Parathyroid adenoma (tissue), 2 donors: ENCODE measurements around the gene PARK7.
A peak's percentile ranks its signal among the peaks of the same experiment; 100 is the strongest.

Experiments used
- H2AFZ ChIP-seq: fragments of 300-600 bp; sonication (generic); one replicate; pipeline ENCODE4 v1.7.0; 2017; ENCODE audit warnings: antibody characterized with exemption, mild to moderate bottlenecking
- H3K27ac ChIP-seq: fragments of 300-600 bp; sonication (generic); one replicate; pipeline ENCODE4 v1.7.0; 2017
- H3K27me3 ChIP-seq: fragments of 300-600 bp; sonication (generic); one replicate; pipeline ENCODE4 v1.7.0; 2017; ENCODE audit warnings: low read length; ENCODE audit not compliant: control insufficient read depth, insufficient read depth
- H3K36me3 ChIP-seq: fragments of 300-600 bp; sonication (generic); one replicate; pipeline ENCODE4 v1.7.0; 2017; ENCODE audit warnings: low read length; ENCODE audit not compliant: control insufficient read depth, insufficient read depth
- H3K4me1 ChIP-seq: fragments of 300-600 bp; sonication (generic); one replicate; pipeline ENCODE4 v1.7.0; 2017; ENCODE audit warnings: control low read depth
- H3K4me2 ChIP-seq: fragments of 300-600 bp; sonication (generic); one replicate; pipeline ENCODE4 v1.7.0; 2017; ENCODE audit warnings: low read length
- H3K4me3 ChIP-seq: fragments of 300-600 bp; sonication (generic); one replicate; pipeline ENCODE4 v1.7.0; 2017; ENCODE audit warnings: low read depth, low read length
- H3K79me2 ChIP-seq: fragments of 300-600 bp; sonication (generic); one replicate; pipeline ENCODE4 v1.7.0; 2017; ENCODE audit warnings: control low read depth
- H3K9ac ChIP-seq: fragments of 300-600 bp; sonication (generic); one replicate; pipeline ENCODE4 v1.7.0; 2017; ENCODE audit warnings: mild to moderate bottlenecking
- H3K9me3 ChIP-seq: fragments of 300-600 bp; sonication (generic); one replicate; pipeline ENCODE4 v1.7.0; 2017; ENCODE audit warnings: low read length; ENCODE audit not compliant: control insufficient read depth
- TF ChIP-seq, protein P1 (sequence below): fragments of 300-600 bp; sonication (generic); IDR thresholded peaks from one replicate; pipeline ENCODE4 v1.7.0; 2017; ENCODE audit warnings: antibody characterized with exemption, mild to moderate bottlenecking
- donor health status: primary hyperparathyroidism.

PARK7 gene

DNA sequence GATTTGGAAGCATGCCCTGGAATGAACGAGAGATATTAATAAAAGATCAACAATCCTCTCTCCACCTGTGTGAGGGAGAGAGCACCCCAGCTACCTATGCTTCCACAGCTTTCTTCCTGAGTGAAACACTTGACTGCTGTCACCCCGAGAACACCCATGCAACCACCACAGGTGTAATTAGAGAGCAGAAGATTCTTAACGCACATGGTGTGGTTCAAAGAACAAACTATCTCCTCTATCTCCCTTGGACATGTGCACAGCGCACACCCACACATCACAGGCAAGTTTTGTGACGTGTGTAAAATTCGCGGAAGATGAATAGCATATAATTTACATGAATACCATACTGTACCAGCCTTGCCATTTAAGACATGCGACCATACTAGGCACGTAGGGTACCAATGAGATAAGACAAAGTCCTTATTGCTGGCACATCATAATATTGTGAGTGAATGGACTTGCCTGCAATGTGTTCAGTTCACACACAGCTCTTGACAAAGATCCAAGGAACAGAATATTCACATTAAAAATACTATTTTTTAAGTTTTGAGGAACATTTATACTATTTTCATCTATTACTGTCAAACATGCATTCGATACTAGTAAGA, 53.0 kb downstream of the PARK7 start:
- Histone ChIP-seq H3K9me3 (no peaks in the 10 kb centered on the region), H3K79me2 (peaks cover 7% of the 10 kb centered on the region), H3K36me3 (no peaks in the 10 kb centered on the region), H3K4me1 (peaks cover 18% of the 10 kb centered on the region), H3K9ac (no peak overlapping the region), H3K27me3 (no peaks in the 10 kb centered on the region), H3K4me2 (peak overlapping the region; percentile 24), H2AFZ (no peak overlapping the region), H3K4me3 (no peak overlapping the region), H3K27ac (no peak overlapping the region)
- TF ChIP-seq, protein P1, sequence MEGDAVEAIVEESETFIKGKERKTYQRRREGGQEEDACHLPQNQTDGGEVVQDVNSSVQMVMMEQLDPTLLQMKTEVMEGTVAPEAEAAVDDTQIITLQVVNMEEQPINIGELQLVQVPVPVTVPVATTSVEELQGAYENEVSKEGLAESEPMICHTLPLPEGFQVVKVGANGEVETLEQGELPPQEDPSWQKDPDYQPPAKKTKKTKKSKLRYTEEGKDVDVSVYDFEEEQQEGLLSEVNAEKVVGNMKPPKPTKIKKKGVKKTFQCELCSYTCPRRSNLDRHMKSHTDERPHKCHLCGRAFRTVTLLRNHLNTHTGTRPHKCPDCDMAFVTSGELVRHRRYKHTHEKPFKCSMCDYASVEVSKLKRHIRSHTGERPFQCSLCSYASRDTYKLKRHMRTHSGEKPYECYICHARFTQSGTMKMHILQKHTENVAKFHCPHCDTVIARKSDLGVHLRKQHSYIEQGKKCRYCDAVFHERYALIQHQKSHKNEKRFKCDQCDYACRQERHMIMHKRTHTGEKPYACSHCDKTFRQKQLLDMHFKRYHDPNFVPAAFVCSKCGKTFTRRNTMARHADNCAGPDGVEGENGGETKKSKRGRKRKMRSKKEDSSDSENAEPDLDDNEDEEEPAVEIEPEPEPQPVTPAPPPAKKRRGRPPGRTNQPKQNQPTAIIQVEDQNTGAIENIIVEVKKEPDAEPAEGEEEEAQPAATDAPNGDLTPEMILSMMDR = no peak

DNA sequence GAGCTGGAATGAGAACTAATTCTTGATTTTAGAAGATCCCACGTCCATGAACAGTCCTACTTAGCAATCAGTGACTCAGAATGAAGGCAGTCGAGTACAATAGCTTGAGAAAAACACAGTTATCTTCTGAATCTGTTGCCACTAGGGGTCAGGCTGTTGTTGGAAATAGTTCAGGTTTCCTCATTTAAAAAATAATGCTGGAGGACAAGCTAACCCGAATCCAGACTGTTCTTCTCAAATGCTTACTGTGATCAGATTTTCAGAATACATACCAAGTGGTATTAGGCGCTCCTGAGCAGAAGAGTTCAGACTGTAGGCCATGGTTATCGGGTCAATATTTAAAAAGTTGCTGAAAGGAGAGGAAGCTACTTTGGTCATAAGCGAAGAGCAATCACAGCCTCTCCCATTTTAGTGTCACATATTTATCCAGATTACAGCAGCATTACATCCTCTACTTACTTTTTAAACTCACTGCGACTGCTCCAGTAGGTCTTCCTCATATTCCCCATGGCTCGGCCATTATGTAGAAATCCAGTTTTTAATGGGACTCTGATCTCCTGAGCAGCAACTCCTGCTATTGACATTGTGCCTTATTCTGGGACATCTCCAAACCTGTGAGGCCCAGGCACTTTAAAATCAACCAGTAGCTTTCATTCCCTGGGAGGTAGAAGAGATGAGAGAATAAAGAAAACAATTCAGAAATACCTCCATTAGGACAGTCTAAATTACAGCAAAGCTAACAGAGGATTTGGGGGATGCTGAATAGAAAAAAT, 53.7 kb downstream of the PARK7 start:
- H3K27ac ChIP-seq = peak overlapping the region; percentile 63
- peak overlapping the region; percentile 42 for H3K4me2 ChIP-seq
- TF ChIP-seq, protein P1 = peak; percentile 59
- no peak overlapping the region for H3K9ac ChIP-seq
- H3K27me3 ChIP-seq = no peaks in the 10 kb centered on the region
- H3K4me1 ChIP-seq = peaks cover 18% of the 10 kb centered on the region
- H3K9me3 ChIP-seq = no peaks in the 10 kb centered on the region
- no peak overlapping the region for H3K4me3 ChIP-seq
- H3K36me3 ChIP-seq = no peaks in the 10 kb centered on the region
- H2AFZ ChIP-seq = no peak overlapping the region
- peaks cover 7% of the 10 kb centered on the region for H3K79me2 ChIP-seq

DNA sequence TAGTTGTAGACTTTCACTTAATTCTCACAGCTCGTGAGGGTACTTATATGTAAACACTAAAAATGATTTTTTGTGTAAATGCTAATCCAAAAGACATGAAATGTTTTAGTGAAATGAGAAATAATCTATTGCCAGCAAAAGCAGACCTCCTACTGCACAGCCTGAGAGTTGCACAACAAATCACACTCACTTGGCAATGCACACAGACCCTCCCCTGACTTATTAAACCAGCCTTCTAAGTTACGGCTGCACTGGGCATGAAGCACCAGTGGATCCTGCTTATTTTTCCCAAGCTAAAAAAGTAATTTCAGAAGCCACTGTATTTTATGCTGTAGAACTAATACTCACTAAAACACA, 54.3 kb downstream of the PARK7 start:
- peaks cover 7% of the 10 kb centered on the region for H3K79me2 ChIP-seq
- TF ChIP-seq, protein P1 = no peak
- peaks cover 18% of the 10 kb centered on the region for H3K4me1 ChIP-seq
- peak overlapping the region; percentile 63 for H3K27ac ChIP-seq
- no peak overlapping the region for H2AFZ ChIP-seq
- no peaks in the 10 kb centered on the region for H3K9me3 ChIP-seq
- no peak overlapping the region for H3K9ac ChIP-seq
- no peaks in the 10 kb centered on the region for H3K36me3 ChIP-seq
- H3K4me3 ChIP-seq = no peak overlapping the region
- H3K27me3 ChIP-seq = no peaks in the 10 kb centered on the region
- H3K4me2 ChIP-seq = peak overlapping the region; percentile 42

DNA sequence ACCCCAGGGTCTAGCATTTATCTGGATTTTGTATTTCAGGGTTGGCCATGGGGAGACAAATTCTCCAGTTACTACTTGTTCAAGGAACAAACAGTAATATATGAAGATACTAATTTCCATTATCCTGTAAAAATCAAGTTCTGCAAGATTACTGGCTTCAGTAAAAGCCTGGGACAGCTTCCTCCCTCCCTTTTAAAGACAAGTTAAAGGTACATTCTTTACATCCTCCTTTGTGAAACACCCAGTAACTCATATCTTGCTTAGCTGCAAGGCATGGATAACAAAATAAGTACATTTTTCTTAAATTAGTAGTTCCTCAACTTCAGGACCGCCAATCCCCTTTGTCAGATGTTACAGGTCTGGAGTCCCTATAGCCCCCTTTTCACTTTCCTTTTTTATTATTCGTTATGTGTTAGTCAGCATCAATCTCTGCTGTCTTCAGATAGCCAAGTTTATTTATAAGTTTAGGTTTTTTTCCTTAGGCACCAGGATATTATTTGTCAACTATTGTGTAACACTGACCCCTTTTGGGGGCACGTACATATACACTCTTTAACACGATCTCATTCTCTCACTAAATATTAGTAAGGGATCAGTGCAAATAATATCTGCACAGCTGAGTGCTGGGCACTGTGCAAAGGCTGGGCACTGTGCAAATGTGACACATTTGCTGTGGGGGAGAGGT, 54.8 kb downstream of the PARK7 start:
- no peak overlapping the region for H3K9ac ChIP-seq
- H3K36me3 ChIP-seq = no peaks in the 10 kb centered on the region
- H3K4me2 ChIP-seq = peak overlapping the region; percentile 13
- H3K27ac ChIP-seq = peak overlapping the region; percentile 63
- H2AFZ ChIP-seq = no peak overlapping the region
- no peaks in the 10 kb centered on the region for H3K9me3 ChIP-seq
- no peak overlapping the region for H3K4me3 ChIP-seq
- H3K27me3 ChIP-seq = no peaks in the 10 kb centered on the region
- peaks cover 18% of the 10 kb centered on the region for H3K4me1 ChIP-seq
- H3K79me2 ChIP-seq = peaks cover 7% of the 10 kb centered on the region
- TF ChIP-seq, protein P1 = no peak
